GM18951 (cell line): Measurements from ENCODE around the gene TGFBRAP1.

ENCODE experiments used
- POLR2A ChIP-seq: IDR thresholded peaks from 4 replicates; pipeline ENCODE4 v1.6.1; 2011; ENCODE audit warnings: mild to moderate bottlenecking; ENCODE audit not compliant: insufficient read length, insufficient read depth; ENCODE audit errors: extremely low read depth
- in situ Hi-C: fragments of 300-500 bp; cut with MboI; formaldehyde crosslinking; loops from one replicate; pipeline ENCODE4 v1.12.0; 2022; ENCODE audit warnings: low sequenced_read_pairs, mixed read lengths, inconsistent platforms; ENCODE audit not compliant: unreplicated experiment

TGFBRAP1 gene

DNA sequence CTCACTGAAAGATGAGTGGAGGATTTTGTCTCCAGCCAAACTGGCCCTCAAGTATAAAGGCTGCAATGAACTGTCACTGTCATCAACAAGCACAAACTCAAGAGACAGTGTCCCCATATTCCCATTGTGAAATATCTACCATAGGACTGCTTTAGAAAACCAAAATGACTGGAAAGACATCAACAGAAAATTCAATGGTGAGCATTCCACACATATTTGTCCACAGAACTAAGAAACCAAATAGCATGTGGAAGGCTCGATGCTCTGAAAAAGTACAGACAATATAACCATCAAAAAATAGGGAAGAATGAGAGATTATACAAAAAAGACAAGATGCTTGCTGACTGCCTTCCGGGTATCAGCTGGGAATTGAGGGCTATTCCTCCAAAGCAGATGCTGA, 37.6 kb downstream of the TGFBRAP1 start:
- in situ Hi-C loops, result no loop called here
- no peak for TF ChIP-seq POLR2A

DNA sequence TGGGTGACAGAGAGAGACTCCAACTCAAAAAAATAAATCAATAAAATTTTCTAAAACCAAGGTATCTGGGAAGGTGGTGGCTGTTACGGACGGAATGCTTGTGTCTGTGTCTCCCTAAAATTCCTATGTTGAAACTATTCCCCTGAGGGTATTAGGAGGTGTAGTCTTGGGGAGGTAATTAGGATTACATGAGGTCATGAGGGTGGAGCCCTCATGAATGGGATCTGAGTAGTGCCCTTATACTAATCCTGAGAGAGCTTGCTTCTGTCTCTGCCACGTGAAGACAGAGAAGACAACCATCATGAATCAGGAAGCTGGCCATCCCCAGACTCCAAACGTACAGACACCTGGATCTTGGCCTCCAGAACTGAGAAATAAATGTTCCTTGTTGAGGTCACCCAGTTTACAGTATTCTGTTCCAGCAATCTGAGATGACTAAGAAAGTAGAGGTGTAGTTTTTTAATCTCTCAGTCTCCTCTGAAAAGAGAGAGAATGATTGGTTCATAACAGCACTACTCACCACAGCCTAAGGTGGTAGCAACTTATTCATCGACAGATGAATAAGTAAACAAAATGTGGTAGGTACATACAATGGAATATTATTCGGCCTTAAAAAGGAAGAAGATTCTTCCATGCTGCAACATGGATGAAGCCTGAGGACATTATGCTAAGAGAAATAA, 38.4 kb downstream of the TGFBRAP1 start:
- no peak for TF ChIP-seq POLR2A
- in situ Hi-C loops, result no loop called here

DNA sequence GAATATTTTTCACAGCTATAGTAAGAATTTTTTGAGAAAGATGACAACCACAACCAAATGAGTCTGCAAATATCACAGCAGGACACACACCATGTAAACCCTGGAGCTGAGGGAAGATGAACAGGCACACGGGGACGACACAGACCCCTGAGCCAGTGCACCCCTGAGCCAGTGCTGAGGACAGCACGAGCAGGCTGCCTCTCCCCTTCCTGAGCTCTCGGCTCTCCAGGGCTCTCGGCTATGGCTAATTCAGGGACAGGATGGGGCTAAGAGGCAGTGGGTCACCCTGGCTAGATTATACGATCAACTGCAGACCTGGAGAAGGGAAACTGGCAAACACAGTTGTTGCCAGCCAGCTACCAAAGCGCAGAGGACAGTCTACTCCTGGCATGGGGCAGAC, 41.4 kb downstream of the TGFBRAP1 start:
- in situ Hi-C loops, result no loop called here
- no peak for TF ChIP-seq POLR2A

DNA sequence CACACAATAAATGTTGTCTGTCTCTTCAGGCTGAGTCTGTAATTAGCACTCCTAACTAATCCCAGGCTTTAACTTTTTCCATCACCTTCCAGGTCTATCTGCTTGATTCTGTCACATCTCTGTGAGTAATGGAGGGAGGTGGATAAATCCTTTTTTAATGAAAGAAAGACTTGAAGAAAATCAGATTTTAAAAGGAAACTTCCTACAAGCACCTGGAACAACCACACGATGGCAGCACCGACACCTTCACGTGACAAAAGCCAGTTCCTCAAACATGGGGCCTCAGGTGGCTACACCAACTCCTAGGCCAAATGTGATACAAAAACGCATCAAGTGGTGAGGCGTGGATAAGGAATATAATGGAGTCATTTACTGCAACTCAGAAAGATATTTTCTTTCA, 41.8 kb downstream of the TGFBRAP1 start:
- no peak for TF ChIP-seq POLR2A
- in situ Hi-C loops, result no loop called here

DNA sequence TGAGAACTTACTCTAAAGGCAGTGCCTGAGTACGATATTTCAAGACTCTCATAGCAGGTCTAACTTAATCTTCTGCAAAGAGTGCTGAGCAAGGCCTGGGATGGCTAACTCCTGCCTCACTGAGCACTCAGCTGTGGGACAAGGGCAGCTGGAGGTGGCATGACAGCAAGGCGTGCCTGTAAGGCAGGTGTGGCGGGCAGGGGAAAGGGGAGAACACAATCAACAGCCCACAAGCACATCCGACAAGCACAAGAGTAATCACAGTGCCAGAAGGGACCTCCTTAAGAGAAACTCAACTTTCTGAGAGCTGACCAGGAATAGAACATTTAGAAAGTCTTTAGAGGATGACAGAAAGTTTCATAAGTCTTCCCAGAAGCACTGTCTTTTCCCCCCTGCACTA, 46.0 kb downstream of the TGFBRAP1 start:
- in situ Hi-C loops, result no loop called here
- TF ChIP-seq POLR2A, result no peak

DNA sequence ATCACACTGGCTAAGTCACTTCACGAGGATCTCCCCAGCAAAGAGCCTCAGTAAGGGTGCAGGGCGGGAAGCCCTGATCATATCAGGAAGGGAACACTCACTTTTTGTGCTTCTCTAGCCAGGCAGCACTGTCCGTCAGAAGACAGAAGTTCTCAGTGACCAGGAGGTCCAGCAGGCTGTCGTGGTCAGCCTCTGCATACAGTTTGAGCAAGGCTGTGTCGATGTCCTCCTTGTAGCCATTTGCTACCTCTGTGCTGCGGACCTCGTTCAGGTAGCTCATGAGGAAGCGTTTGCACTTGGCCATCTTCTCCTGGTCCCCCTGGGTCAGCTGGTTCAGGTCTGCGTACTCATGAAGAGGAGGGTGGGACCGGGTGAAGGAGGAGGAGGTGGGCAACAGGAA, 49.3 kb downstream of the TGFBRAP1 start:
- in situ Hi-C loops, result no loop called here
- no peak for TF ChIP-seq POLR2A

DNA sequence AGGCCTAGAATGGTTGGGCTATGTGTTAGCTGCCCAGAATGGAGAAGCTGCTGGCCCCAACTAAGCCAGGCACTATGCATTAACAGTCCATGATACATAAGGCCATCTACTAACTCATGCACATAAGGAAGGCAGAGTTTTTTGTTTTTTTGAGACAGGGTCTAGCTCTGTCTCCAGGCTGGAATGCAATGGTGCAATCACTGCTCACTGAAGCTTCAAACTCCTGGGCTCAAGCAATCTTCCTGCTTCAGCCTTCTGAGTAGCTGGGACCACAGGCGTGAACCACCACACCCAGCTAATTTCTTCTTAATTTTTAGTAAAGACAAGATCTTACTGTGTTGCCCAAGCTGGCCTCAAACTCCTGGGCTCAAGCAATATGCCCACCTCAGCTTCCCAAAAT, 50.4 kb downstream of the TGFBRAP1 start:
- no peak for TF ChIP-seq POLR2A
- in situ Hi-C loops, result no loop called here

DNA sequence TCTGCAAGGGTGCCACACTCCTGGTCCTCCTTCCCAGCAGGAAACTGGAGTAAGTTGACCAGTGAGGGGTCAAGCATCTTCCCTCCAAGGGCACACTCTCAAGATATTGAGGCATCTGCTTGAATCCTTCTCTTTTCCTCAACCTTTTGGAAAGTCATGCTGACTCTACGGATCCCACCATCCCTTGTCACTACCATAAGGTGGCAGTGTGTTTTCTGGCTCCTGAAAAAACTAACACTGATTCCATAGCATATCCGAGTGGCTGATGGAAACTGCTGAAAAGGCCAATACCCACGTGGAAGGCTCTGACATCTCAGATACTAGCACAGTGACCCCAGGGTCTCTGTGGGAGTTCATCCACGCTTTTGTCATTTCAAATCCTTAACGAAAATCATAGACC, 50.9 kb downstream of the TGFBRAP1 start:
- no peak for TF ChIP-seq POLR2A
- in situ Hi-C loops, result no loop called here

DNA sequence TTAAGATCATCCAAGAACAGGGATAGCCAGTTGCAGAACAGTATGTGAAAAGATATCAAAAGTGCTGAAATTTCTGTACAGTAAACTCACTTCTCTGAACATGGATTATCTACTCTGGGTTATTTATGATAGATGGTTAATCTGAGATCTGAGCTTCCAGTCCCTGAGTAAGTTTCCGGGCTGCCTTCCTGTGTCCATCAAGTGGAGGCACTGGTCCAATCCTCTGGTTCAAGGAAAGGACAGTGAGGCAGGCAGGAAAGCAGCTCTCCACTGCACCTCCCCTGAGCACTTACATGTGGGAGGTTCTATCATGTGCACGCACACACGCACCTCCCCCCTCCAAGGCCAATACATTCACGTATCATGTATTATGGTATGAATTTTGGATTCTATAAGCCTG, 55.5 kb downstream of the TGFBRAP1 start:
- no peak for TF ChIP-seq POLR2A
- in situ Hi-C loops, result no loop called here

DNA sequence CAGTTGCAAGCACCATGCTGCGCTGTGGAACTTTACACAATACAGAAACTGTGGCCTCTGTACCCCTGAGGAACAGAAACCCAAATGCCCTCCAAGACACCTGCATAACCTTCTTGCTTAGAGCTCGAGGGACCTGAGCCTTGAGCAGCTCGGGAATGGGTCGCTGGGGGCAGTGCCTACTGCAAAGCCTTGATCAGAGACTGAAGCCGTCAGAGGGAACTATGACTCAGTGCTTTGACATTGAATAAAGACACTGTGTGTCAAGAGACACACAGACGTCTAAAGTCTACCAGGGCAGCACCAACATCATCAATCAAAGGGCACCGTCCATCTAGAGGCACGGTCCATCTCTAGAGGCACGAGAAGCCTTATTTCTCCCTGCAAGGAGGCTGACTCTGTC, 57.4 kb downstream of the TGFBRAP1 start:
- in situ Hi-C loops, result no loop called here
- no peak for TF ChIP-seq POLR2A

DNA sequence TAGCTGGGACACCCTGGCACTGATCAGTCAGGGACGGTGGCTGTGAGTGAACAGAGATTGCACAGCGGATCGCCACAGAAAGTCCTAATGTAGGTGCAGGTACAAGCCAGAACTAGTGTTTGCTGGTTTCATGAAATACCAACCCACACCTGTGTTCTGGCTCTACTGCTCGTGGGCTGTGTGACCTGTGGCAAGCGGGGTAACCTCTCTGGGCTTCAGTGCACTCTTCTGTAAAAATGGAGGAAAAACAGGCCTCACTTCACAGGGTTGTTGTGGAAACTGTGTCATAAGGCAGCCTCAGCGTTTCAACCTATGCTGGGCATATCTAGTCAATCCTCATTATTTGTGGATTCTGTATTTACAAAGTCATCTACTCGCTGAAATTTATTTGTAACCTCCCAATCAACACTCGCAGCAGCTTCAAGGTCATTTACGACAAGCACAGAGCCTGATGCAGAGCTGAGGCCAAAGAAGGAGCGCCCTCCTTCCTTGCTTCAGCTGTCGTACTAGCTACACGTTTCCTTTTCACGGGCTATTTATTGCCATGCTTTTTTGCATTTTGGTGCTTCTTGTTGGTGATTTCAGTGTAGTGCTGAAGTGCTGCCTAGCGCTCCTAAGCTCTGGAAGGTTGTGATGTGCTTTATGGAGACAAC, 58.0 kb downstream of the TGFBRAP1 start:
- in situ Hi-C loops, result no loop called here

DNA sequence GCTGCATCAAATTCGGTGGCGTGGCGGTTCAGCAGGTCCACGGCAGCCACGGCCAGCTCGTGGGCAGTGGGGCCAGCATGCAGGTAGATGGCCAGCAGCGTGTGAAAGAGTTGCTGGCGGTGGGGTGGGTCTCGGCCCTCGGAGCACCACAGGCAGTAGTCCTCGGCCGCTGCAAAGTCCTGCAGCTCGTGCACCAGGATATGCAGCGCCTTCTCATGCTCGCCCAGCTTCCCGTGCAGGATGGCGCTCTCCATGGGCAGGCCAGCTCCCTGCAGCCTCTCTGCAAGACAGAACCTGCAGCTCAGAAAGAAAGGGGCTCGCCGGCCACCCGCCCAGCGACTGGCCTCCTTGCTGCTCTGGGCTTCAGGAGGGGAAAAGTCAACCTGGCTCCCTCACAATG, 60.1 kb downstream of the TGFBRAP1 start:
- in situ Hi-C loops, result no loop called here
- no peak for TF ChIP-seq POLR2A

More for the DNA sequence above, 58.0 kb downstream of the TGFBRAP1 start:
- TF ChIP-seq POLR2A, result no peak

DNA sequence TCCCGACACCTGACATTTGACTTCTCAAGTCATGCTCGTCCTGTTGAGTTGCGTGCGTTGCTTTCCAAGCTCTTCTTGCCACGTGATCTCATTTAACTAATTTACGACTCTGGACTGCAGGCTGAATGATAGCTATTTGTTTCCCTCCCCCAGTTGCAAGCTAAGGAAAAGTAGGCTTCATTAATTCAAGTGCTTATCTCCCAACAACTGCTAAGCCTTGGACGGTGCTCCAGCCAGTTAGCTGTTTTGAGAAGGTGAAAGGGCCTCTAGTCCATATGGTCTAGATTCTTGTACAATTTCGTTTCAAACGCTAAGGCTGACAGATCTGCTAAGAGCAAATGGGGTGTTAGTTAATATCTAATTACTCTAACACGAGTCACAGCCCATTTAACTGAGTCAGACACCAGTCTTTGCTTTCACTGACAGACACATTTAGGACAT, 66.9 kb downstream of the TGFBRAP1 start:
- no peak for TF ChIP-seq POLR2A
- in situ Hi-C loops, result no loop called here

DNA sequence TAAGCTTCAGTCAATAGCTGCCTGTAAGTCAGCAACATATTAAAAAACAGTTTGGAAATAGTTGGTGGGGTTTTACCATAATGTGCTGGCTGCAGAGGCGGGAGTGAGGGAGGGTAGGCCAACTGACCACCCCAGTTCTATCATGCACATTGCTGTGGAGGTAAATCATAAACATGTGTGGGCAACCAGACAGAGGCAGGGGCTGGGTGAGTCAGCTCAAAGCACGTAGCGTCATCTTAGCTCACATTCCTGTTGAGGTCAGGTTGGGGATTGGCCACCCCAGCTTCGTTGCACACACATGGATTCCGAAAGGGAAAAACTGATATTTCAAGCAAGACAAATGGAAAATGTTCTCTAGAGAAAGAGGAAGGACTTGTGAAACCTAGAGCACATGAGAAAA, 68.5 kb downstream of the TGFBRAP1 start:
- in situ Hi-C loops, result no loop called here
- TF ChIP-seq POLR2A, result no peak
